NCI-H2081 (cell line): ENCODE results near the gene FGFR2.
A peak's percentile ranks its signal among the peaks of the same experiment; 100 is the strongest.

Experiments used
- DNase-seq, 2 experiments: peaks; one replicate each; lab custom pipeline; 2025; lab: John Stamatoyannopoulos, UW

Gene FGFR2

DNA sequence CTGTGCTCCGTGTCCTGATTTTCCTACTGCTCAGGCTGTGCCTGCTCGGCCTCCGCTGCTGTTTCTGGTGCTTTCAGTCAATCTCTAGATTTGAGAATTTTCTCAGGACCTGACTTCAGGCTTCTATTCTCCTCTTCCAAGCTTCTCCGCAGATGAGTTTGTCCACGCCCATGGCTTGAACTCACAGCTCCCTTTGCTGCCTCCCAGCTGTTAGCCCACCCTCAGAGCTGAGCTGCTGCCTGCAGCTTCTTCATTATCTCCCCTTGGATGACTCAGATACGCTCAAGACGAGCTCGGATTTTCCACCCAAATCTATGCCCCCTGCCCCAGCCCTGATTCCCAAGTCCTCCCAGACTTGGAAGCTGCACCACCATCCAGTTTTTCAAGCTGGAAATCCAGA lies 104.7 kb downstream of the FGFR2 start:
- DNase-seq: no peak

DNA sequence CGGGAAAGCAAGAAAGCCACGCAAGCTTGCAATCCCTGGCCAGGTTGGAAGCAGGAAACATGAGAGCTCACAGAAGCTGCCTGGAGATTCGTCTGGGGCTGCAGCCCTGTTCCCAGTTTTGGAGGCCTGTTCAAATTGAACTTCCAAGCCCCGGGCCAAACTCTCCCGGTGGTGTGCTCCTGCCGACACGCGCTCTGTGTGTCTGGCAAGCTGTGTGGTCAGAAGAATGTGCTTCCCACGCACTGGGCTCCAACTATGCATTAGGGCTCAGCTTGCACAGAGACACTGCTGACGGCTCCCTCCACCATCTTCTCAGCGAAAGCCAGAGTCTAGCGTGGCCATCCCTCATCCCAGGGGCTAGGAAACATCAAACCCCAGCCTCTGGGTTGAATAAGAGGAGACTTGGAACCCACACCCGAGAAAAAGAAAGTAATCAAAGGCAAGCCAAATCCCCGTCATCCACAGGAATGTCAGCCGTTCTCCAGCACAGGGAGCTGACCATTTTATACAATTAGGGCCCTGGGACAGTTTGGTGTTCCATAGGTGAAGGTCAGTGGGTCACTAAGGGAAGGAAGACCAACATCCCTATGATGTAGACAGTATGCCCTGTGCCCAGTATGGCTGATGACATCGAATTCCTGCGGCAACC lies 107.2 kb downstream of the FGFR2 start:
- DNase-seq: no peak

DNA sequence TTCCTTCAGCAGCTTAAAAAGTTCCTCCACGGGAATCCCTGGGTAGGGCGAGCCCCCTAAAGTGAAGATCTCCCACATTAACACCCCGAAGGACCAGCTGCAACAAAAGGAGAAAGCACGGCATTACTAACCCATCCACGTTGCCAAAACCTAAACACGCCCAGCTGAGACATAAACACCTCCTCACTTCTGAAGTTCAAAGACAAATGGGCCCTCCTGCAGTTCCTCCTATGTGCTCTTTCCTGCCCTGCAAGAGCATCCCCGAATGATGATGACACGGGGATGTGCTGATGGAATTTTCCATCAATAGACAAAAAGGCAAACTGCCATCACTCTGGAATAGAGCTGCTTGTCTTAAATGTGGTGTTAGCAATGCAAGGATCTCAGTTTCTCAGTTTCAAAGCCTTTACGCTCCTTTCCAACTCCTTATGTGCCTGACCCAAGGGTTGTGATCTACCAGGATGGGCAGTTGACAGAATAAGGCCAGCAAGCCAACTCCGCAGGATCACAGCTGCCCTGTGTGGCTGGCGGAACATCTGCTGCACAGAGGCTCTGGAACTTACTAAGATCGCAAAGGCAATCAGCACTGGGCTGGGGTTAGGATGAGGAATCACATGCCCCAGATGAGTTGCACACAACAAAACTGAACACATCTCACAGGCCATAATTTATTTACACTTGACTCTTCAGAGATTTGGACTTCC lies 112.7 kb downstream of the FGFR2 start:
- DNase-seq: no peak

DNA sequence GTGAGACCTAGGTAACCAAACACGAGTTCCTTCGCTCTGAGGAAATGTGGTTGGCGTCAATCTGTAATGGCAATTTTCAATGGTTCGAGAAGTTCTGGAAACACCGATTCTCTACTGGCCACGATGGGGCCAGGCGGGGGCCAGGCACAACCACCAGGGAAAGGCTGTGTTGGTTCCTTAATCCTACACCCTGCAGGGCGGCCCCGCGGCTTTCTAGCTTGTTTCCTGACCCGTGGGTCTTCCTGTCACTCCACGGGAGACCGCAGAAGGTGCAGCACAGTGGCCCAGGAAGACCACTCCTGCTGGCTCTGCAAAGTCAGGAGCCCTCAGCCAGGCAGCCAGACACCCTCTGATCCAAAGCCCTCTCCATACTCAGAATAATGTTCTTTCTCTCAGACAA lies 113.4 kb downstream of the FGFR2 start:
- DNase-seq: no peak

DNA sequence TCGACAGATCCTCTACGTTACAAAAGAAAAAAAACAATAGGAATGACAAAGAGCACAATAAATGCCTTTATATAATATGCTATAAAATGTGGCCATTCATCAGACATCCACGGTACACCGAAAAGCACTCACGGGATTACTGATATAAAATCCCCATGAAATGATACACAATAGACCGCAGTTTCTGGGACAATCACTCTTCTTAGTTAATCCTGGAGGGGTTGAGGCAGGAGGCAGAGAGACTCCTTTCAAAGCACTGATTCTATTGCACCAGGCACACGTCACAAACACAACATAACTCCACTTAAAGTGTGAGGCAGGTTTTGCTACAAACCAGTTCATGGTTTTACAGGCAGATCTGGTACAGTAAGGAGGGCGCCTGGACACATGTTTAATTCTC lies 113.8 kb downstream of the FGFR2 start:
- DNase-seq: no peak

DNA sequence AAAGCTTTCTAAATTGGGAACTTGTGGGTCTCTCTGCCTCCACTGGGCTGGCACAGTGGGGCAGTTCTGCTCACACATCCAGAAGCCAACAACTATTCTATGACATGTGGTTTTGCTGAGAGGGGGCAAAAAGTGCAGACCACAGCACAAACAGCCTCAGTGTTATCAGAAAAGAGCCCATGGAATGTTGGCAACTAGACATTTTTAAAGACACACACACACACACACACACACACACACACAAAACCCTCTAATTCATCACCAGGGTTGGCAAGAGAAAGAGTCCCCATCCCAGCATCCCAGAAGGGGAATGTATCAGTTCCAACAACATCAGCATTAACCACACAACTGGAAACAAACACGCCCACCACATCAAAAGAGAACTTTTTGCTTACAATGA lies 117.1 kb downstream of the FGFR2 start:
- no peak for DNase-seq

DNA sequence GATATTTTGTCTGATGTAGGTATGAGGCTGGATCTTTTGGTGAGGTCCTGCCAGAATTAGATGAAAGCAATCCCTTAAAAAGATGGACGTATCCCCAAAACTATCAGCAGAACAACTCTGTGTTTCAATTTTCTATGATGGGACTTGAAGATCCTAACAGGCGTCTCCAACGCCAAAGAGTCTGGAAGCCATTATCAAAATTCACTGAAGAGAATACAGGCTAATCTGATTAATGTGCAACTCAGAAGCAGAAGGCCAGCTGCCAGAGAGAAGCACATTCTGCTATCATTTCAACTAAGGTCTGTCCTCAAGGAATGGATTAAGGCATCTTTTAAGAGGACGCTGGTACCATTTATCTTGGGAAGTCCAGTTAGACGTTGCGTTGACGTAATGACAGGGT lies 119.7 kb downstream of the FGFR2 start:
- DNase-seq: no peak

DNA sequence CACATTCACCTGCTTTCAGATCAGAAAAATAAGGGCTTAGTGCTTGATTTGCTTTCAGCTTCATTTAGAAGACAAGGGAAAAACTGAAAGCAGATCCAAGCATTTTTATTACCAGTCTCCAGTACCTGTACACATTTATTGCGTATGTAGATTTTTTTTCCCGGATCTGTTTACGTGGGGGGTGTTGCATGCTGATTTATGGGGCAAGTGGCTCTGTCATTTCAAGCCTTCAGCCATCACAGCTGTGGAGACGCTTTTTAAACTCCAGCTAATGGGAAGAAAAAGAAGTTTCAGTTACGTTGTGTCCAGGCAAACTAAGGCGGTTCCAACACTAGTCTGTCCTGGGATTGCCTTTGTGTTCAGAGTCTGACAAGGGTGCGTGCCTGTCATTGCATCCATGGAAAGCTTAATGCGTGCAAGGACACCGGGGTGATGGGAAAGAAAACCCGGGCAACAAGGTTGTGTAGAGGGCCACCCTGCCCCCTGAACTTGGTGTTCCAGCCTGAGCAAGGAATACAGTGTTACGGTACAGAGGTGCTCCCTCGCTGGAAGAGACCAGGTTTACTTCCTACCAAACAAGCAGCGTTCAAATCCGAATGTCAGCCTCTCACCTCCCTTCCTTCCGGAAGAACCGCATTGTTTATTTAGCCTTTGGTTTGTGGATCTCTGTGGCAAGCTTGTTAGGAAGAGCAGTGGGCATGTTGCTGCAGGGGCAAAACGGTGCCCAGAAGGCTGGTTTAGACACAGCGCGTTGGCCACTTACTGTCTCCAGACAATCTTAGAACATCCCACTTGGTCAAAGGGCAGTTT lies 128.2 kb downstream of the FGFR2 start:
- DNase-seq: no peak

DNA sequence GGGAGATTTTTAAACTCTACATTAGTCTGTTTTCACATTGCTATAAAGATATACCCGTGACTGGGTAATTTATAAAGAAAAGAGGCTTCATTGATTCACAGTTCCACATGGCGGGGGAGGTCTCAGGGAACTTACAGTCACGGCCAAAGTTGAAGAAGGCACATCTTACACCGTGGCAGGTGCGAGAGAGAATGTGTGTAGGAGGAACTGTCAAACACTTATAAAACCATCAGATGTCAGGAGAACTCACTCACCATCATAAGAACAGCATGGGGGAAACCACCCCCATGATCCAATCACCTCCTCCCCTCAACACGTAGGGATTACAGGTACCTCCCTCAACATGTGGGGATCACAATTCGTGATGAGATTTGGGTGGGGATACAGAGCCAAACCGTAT lies 129.5 kb downstream of the FGFR2 start:
- no peak for DNase-seq

DNA sequence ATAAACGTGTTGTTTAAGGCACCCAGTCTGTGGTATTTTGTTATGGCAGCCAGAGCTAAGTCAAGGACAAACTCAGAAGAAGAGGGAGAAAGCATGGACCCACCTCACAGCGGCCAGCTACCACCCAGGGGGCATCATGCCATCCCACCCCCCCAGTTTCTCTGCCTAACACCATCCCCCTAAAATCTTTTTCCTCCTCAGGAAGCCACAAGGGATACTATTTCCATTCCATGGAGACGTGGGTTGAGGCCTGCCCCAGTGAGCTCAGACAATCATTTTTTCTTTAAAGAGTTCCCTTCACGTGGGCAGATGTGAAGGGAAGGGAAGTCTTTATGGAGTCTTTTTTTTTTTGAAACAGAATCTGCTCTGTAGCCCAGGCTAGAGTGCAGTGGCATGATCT lies 131.8 kb downstream of the FGFR2 start:
- no peak for DNase-seq

DNA sequence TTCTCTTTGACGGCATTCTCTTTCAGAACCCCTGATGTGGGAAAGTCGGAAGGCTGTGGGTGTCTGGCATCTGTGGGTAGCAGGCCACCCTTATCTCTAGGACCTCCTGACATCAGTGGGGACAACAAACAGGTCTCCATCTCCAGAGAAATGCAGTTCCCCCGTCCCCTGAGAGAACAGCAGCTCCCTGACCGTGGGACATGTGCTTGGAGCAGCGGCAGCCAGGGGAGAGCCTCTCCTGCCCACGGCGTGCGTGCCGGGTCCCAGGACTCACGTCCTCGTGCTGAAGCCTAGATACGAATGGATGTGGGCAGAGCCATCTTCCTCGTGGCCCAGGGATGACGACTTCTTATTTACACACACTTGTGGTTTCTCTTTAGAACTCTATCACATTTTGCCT lies 133.0 kb downstream of the FGFR2 start:
- DNase-seq: no peak

DNA sequence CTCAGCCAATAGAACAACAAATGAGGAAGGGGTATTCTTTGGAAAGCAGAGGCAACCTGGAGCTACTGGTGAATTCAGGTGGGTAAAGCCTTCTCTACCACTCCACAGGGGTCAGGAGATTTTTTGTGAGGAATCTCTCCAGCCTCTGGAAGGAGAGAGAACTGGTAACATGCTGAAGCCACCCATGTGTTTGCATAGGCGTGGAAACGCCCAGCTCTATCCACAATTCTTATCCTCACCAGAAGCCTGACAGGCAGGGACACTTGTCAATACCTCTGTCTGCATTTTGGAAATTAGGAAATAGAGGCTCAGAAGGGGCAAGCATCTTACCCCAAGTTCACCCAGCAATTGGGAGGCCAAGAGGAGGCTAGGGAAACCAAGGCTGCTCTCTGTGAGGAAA lies 133.7 kb downstream of the FGFR2 start:
- DNase-seq: no peak

DNA sequence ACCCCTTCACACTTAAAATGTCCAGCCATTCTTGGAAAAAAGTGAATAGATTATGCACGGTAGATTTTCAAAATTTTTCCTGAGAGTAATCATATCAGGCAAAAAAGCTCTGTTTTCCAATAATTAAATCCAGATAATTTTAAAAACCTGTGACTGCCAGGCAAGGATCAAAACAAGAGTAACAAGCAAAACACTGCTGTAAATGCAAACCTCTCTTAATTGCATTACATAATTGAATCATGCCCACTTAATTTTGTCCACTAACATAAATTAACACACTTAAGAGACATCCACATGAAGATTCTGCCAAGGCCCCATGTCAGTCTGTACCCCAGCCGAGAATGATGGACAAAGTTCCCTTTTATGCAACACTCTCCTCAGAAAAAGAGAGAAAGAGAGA lies 135.3 kb downstream of the FGFR2 start:
- no peak for DNase-seq

DNA sequence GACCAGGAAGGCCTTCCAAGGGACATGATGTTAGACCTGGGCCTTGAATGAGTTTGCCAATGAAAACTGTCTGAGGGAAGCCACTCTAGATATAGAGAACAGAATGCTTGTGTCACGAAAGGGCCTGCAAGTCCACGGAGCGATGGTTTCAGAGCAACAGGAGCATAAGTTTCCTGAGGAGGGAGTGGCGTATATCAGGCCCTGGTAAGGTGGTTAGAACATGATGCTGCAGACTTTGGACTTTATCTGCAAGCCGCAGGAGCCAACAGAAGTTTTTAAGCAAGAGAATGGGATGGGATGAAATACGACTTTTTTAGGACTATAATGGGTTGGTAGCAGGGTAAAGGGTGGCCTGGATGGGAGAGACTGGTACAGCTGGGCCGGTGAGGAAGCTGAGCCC lies 136.0 kb downstream of the FGFR2 start:
- no peak for DNase-seq

DNA sequence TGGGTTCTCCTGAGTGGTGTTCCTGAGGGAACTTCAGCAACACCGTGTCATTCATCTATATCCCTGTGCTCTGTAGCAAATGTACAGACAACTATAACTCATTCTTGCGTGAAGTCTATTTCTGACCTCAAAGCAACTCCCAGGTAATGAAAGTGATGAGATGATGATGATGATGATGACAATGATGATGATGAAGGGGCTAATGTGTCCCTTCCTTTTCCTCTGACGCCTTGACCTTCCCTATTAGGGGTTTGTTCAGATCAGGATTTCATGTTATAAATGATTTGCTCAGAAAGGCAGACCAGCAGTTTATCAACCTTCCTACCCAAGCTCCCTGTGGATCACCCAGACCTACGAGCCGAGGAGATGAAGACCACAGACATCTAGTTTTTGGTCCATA lies 136.9 kb downstream of the FGFR2 start:
- DNase-seq: no peak

DNA sequence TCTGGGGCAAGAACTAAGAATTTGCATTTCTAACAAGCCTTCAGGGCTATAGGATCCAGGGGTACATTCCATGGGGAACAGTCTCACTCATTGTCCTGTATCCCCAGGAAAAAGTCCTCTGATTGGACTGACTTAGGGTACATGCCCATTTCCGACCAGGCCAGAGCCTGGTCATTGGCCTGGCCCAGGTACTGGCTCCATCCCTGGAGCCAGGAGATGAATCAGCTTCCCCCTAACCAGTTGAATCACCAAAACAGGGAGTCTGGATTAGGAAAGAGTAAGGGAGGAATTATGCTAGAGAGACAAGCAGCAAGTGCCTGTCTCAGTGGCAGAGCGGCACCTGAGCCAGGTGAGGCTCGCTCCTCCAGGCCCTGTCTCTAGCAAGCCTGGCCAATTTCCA lies 137.5 kb downstream of the FGFR2 start:
- DNase-seq: no peak

DNA sequence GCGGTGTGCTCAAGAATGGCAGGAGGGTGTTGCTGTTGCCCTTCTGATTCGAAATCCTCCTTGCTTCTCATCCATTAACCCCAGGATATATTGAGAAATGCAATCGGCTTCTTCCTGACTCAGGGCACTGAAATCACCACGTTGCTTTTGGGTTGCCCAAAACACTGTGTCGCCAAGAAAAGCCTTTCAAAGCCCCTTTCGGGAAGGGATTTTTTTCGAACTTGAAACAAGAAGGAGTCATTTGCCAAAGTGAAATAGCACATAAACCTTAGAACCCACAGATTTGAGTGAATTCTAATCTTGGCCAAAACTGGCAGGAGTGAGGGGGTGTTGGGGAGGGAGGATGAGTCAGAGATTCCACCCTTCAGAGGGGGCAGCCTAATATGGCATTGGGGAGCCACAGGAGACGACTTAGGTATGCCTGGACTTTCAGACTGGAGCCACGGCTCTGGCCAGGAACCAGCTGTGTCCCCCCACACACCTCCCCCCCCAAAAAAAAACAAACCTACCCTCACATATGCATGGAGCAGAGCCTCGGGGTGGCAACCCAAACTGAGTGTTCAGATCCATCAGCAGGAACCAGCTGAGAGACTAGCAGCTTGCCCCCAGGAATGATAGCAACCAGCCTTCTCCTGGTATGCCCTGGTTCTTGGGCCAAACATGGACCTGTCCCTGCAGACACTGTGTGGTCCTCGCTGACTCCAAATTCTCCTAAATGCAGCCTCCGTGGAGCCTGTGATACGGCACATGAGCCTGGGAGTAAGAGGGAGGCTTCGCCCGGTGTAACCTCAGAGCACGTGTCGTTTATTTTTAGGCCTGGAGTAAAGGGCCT lies 138.4 kb downstream of the FGFR2 start:
- peak in 1 of 2 experiments; percentile 0 for DNase-seq

DNA sequence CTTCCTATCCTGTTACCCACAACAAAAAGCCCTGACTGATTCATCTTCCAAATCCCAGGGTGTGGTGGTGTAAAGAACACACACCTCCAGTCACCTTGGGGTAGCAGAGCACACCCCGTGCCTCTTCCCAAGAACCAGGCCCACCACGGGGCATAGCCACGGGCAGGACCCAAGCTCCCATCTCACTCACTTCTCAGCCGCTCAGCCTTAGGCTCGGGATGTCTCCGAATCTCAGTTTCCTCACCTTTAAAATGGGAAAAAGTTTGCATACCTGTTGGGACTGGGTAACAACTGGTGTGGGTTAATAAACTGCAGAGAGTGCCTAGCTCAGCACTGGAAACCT lies 139.0 kb downstream of the FGFR2 start:
- no peak for DNase-seq

DNA sequence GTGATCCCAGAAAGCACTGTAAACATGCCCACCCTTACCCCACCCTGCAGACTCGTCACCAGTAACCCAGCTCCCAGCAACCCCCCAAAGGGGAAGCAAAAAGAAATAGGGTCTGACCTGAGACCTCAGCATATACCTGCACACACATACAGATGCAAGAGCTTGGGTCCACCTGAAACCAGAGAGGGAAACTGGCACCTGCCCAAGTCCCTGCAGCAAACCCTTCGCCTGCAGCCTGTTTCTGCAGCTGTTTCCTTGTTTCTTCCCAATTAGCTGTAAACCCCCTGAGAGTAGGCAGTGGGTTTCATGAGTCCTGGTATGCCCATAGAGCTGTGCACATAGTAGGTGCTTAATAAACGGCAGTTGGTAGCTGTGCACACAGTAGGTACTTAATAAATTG lies 140.5 kb downstream of the FGFR2 start:
- no peak for DNase-seq

DNA sequence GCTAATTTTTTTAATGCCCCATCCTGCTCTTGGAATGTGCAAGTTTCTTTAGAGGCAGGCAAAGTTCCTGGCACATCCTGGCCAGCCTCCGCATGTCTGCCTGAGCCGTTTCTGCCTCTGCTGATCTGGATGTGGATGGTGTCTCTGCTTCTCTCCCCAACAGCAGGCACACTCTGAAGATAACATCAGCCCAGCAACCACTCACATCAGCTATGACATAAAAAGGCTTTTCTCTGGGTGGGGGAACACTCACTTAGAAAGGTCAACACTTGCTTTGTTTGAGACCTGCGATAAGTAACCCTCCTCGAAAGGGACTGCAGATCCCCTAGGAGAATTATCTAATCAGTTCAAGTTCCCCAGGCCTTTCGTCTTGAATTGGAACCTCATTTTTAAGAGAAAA lies 142.9 kb downstream of the FGFR2 start:
- no peak for DNase-seq

DNA sequence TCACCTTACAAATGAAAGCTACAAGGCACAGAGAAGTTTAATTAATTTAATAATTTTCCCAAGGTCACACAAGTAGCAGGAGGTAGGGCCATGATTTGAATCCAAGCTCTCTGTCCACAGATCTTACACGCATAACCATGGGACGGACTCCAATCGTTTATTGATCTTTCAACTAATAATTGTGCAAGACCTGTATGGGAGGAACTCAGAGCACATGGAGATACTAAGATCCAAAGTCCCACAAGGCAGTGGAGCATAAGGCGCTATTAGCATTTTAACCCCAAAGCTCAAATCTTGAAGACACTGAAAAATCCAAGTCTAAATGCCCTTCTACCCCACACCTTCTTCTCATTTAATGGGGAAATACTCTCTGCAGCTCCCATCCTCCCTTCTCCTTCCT lies 143.5 kb downstream of the FGFR2 start:
- no peak for DNase-seq

DNA sequence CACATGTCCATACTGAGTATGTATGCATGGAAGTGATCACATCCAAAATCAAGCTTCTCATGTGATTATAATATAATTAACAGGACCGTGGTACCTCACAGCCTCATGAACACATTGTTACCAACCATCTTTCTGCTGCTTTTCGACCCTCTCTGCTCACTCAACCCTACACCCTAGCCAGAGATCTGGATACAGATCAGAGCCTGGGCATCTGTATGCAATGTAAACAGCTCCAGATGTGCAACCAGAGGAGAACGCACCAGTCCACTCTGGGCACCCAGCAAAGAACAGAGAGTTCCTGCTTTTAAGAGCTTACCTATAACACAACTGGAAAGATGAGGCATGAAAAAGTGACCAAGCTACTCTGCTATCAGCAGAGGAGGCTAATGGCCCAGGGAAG lies 145.1 kb downstream of the FGFR2 start:
- DNase-seq: no peak

DNA sequence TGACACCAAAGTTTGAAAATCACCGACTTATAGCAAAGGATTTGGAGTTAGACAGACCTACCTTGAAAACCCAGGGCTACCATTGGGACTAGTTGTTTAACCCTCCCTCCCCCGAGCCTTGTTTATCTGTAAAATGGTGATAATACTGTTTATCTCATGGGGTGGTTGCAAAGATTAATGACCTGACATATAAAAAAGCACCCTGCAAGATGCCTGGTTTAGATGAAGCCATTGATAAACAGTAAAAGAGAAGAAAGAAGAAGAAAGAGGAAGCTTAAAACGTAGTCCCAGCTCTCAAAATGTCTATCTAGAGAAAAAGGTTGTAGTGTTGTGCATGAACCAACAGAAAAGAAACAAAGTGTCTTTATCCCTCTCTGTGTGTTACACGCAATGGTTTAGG lies 145.7 kb downstream of the FGFR2 start:
- no peak for DNase-seq
